Effector CD4-positive, alpha-beta T cell (primary cell): ENCODE data around the gene CDCA8.
"Not testable (repeated sequence)": the region's sequence is repeated elsewhere in the genome, so short reads cannot be mapped to it uniquely, and the experiment has no call there.

ENCODE experiments used
- DNase-seq: peaks from one replicate; pipeline ENCODE4 v3.0.0-alpha.2; 2020

Gene CDCA8

GRCh38 chr1:37718181-37718900 is 26.0 kb downstream of the CDCA8 start:
- no peak for DNase-seq

GRCh38 chr1:37718901-37719571 is 26.7 kb downstream of the CDCA8 start:
- no peak for DNase-seq

- no peak for DNase-seq
These were observed 27.4 kb downstream of the CDCA8 start for GRCh38 chr1:37719572-37720195.

- DNase-seq = no peak
These were observed 28.2 kb downstream of the CDCA8 start for GRCh38 chr1:37720231-37721130.

GRCh38 chr1:37721565-37721964 is 29.2 kb downstream of the CDCA8 start:
- DNase-seq = no peak

GRCh38 chr1:37722181-37723071 is 30.1 kb downstream of the CDCA8 start:
- no peak for DNase-seq

GRCh38 chr1:37723072-37723389 is 30.7 kb downstream of the CDCA8 start:
- no peak for DNase-seq

GRCh38 chr1:37723390-37724078 is 31.2 kb downstream of the CDCA8 start:
- no peak for DNase-seq

- no peak for DNase-seq
These were observed 32.3 kb downstream of the CDCA8 start for GRCh38 chr1:37724575-37724974.

GRCh38 chr1:37725851-37726613 is 33.7 kb downstream of the CDCA8 start:
- DNase-seq = no peak

- no peak for DNase-seq
These were observed 34.7 kb downstream of the CDCA8 start for GRCh38 chr1:37726751-37727585.

GRCh38 chr1:37728416-37728815 is 36.1 kb downstream of the CDCA8 start:
- DNase-seq = no peak

- no peak for DNase-seq
These were observed 38.1 kb downstream of the CDCA8 start for GRCh38 chr1:37730376-37730775.

- no peak for DNase-seq
These were observed 39.1 kb downstream of the CDCA8 start for GRCh38 chr1:37731312-37732019.

GRCh38 chr1:37732111-37732780 is 39.9 kb downstream of the CDCA8 start:
- DNase-seq = no peak

- DNase-seq = no peak
These were observed 42.6 kb downstream of the CDCA8 start for GRCh38 chr1:37734629-37735591.

- DNase-seq = not testable (repeated sequence)
These were observed 45.7 kb downstream of the CDCA8 start for GRCh38 chr1:37737975-37738374.
